Measurements from ENCODE around the gene EPM2AIP1.
A peak's percentile ranks its signal among the peaks of the same experiment; 100 is the strongest.
"Not testable (repeated sequence)": the region's sequence is repeated elsewhere in the genome, so short reads cannot be mapped to it uniquely, and the experiment has no call there.

The EPM2AIP1 gene

GRCh38 chr3:36956155-36956554 is 36.8 kb downstream of the EPM2AIP1 start:
- H3K4me3 ChIP-seq (ENCODE audit: low read depth, low read length) = no peak overlapping the region
- no peak for TF ChIP-seq CTCF (IDR thresholded peaks at IDR 0.05; ENCODE audit: control insufficient read depth, extremely low read depth, insufficient read depth)
- no peak for DNase-seq (ENCODE audit: low read depth)

GRCh38 chr3:36954452-36955134 is 38.3 kb downstream of the EPM2AIP1 start:
- no peak for TF ChIP-seq CTCF (IDR thresholded peaks at IDR 0.05; ENCODE audit: control insufficient read depth, extremely low read depth, insufficient read depth)
- H3K4me3 ChIP-seq (ENCODE audit: low read depth, low read length) = no peak overlapping the region
- no peak for DNase-seq (ENCODE audit: low read depth)

- H3K4me3 ChIP-seq (ENCODE audit: low read depth, low read length); DNase-seq (ENCODE audit: low read depth): not testable (repeated sequence)
Observed at GRCh38 chr3:36947814-36948213, 45.1 kb downstream of the EPM2AIP1 start.

GRCh38 chr3:36945333-36945980 is 47.5 kb downstream of the EPM2AIP1 start:
- TF ChIP-seq CTCF (IDR thresholded peaks at IDR 0.05; ENCODE audit: control insufficient read depth, extremely low read depth, insufficient read depth) = no peak
- DNase-seq (ENCODE audit: low read depth) = no peak
- no peak overlapping the region for H3K4me3 ChIP-seq (ENCODE audit: low read depth, low read length)

- TF ChIP-seq CTCF (IDR thresholded peaks at IDR 0.05; ENCODE audit: control insufficient read depth, extremely low read depth, insufficient read depth) = no peak
- H3K4me3 ChIP-seq (ENCODE audit: low read depth, low read length) = 0 out of 2 replicates have a peak within 1 kb of the TSS, but pooled peaks have one; percentile 15
- DNase-seq (ENCODE audit: low read depth) = no peak
Observed at GRCh38 chr3:36944641-36945270, 48.2 kb downstream of the EPM2AIP1 start, which contains the start of gene TRANK1. TSS of gene TRANK1 (minus strand) at chr3:36945054. CDS start at chr3:36944809, 245 bp downstream.

GRCh38 chr3:36944012-36944640 is 48.8 kb downstream of the EPM2AIP1 start:
- no peak for DNase-seq (ENCODE audit: low read depth)
- H3K4me3 ChIP-seq (ENCODE audit: low read depth, low read length) = 0 out of 2 replicates have a peak overlapping the region, but pooled peaks have one; percentile 15
- TF ChIP-seq CTCF (IDR thresholded peaks at IDR 0.05; ENCODE audit: control insufficient read depth, extremely low read depth, insufficient read depth) = no peak

GRCh38 chr3:36943601-36944000 is 49.3 kb downstream of the EPM2AIP1 start:
- no peak for DNase-seq (ENCODE audit: low read depth)

More at GRCh38 chr3:36943601-36944000, 49.3 kb downstream of the EPM2AIP1 start:
- no peak for TF ChIP-seq CTCF (IDR thresholded peaks at IDR 0.05; ENCODE audit: control insufficient read depth, extremely low read depth, insufficient read depth)
- no peak overlapping the region for H3K4me3 ChIP-seq (ENCODE audit: low read depth, low read length)

Data from LNCaP clone FGC (cell line).